ENCODE results near the gene AKNAD1. TPM values are rescaled to one million over a fixed set of nuclear protein-coding genes. Genes with fewer than 3 reads are reported as not detected.

The AKNAD1 gene
- total and polyA plus RNA-seq, 2 of the 13 experiments (the other 11 are each of a cell fraction or from before 2014, with no cell fraction given): not detected

GRCh38 chr1:108862017-108862610 is 5.2 kb upstream of the AKNAD1 start (continued):
- TF ChIP-seq ARID4A (CRISPR knock-in tag; IDR thresholded peaks at IDR 0.05; ENCODE audit: borderline replicate concordance) (no peak), RFXANK (CRISPR knock-in tag; IDR thresholded peaks at IDR 0.05) (no peak), ZBTB44 (CRISPR knock-in tag; IDR thresholded peaks at IDR 0.05) (no peak), CBX5 (CRISPR knock-in tag; IDR thresholded peaks at IDR 0.05; ENCODE audit: borderline replicate concordance) (no peak)

GRCh38 chr1:108861566-108861965 is 4.7 kb upstream of the AKNAD1 start:
- WGBS (ENCODE audit: low lambda C conversion rate): 39% methylated on average over 6 of the region's 6 CpGs

More at GRCh38 chr1:108861566-108861965, 4.7 kb upstream of the AKNAD1 start:
- Histone ChIP-seq H2AFZ (ENCODE audit: low read length) (no peak overlapping the region), H3K9me3 (ENCODE audit: low read length) (no peaks in the 10 kb centered on the region), H3K79me2 (ENCODE audit: insufficient read depth, low read length) (no peaks in the 10 kb centered on the region), H3K4me2 (ENCODE audit: low read depth, low read length) (no peak overlapping the region), H3K36me3 (replicated peaks in 1 of 2; ENCODE audit: control insufficient read depth in 1 of 2, insufficient read depth in 2 of 2, low read length in 2 of 2) (no peaks in the 10 kb centered on the region), H3K27me3 (ENCODE audit: control insufficient read depth in 1 of 2, insufficient read depth in 2 of 2, low read length in 2 of 2) (peaks cover 0 to 4% of the 10 kb centered on the region in 2 experiments; a peak in 1 of 5 replicates), H4K20me1 (ENCODE audit: insufficient read depth, low read length) (no peaks in the 10 kb centered on the region), H3K27ac (ENCODE audit: extremely low read length, insufficient read depth, low read length) (no peak overlapping the region), H3K4me1 (ENCODE audit: insufficient read depth, low read length) (no peaks in the 10 kb centered on the region), H3K4me3 (replicated peaks in 1 of 3; ENCODE audit: insufficient read depth in 1 of 3, low read depth in 2 of 3, low read length in 3 of 3) (no peak overlapping the region), H3K9ac (ENCODE audit: insufficient read depth, low read depth, low read length) (no peak overlapping the region)
- ATAC-seq (no peak), FAIRE-seq (no peak), DNase-seq (ENCODE audit: low spot score) (no peak)
- intact Hi-C loops (cut with micrococcal nuclease; ENCODE audit: unreplicated experiment): no loop called here
- ChIA-PET CTCF (ENCODE audit: low intra/inter-chr PET ratio, low total read pairs) (no interaction called here), POLR2A (no interaction called here)
- in situ Hi-C loops (cut with HindIII; ENCODE audit: extremely low pct_ligation_motif_present, low pct_unique_long_range_greater_than_20kb): no loop called here
- BruUV-seq (replicated peaks): no TSS peak
- TF ChIP-seq ZNF737 (CRISPR knock-in tag; IDR thresholded peaks at IDR 0.05; ENCODE audit: borderline replicate concordance): no peak
- TF ChIP-seq CEBPB (IDR thresholded peaks at IDR 0.05; ENCODE audit: borderline replicate concordance, low read depth, low read length): peak; percentile 41; the same call in 1 of the 2 replicates
